K562 (cell line): ENCODE data around the gene EXOSC2. TPM values are rescaled to one million over a fixed set of nuclear protein-coding genes. Genes with fewer than 3 reads are reported as not detected.

ENCODE experiments used
- ATAC-seq: fragments of 200-7000 bp; cut with Tn5 transposase; 3 replicates; pipeline ENCODE4 v1.9.1; 2020; ENCODE audit warnings: moderate library complexity
- BruUV-seq: library from RNA; stranded (reverse); fragments of 400-500 nt; replicated peaks from 2 replicates; lab custom pipeline; 2021; lab: Mats Ljungman, UMichigan
- CTCF ChIA-PET: fragments of 300-600 bp; formaldehyde crosslinking; extraction: SDS; loops from one replicate; lab custom pipeline; 2021; ENCODE audit warnings: low intra/inter-chr PET ratio; lab: Yijun Ruan, JAX
- POLR2A ChIA-PET: fragments of 300-600, 350-650 bp; sonication (Branson Sonifier 250); formaldehyde crosslinking; extraction: SDS; loops from one replicate; lab custom pipeline; 2021; ENCODE audit warnings: antibody characterized with exemption, inconsistent platforms; lab: Yijun Ruan, JAX
- DNase-seq, 4 experiments: peaks; one replicate each; pipeline versions ENCODE4 v3.0.0 to v3.0.0-alpha.2; 2011 to 2018; ENCODE audit warnings: low spot score in 3 of 4, mixed read lengths in 3 of 4; ENCODE audit errors: extremely low read depth in 1 of 4
- FAIRE-seq: peaks from 2 replicates; lab custom pipeline; 2011; peaks lifted over from hg19 to GRCh38; lab: Jason Lieb, UNC
- H2AFZ ChIP-seq: 2 replicates; pipeline ENCODE4 v1.6.0; 2011; ENCODE audit warnings: low read depth, low read length, control low read depth, inconsistent platforms
- H3K27ac ChIP-seq: fragments of 200-600 bp; 3 replicates; pipeline ENCODE4 v1.8.0; 2011; ENCODE audit warnings: low read depth, mild to moderate bottlenecking, control low read depth, inconsistent platforms, low read length, moderate library complexity, mixed read lengths; ENCODE audit errors: extremely low read depth
- H3K27me3 ChIP-seq, 2 experiments: fragments of 300-600 bp in 1 of 2; 2 replicates in 1 of 2; 3 replicates in 1 of 2; pipeline versions ENCODE4 v1.6.0 to v1.8.0; 2011; ENCODE audit warnings: inconsistent platforms in 2 of 2, low read length in 2 of 2, mild to moderate bottlenecking in 1 of 2, mixed read lengths in 1 of 2, moderate library complexity in 1 of 2; ENCODE audit not compliant: control insufficient read depth in 2 of 2, insufficient read depth in 2 of 2
- H3K36me3 ChIP-seq: fragments of 300-600 bp; 3 replicates; pipeline ENCODE4 v1.8.0; 2011; ENCODE audit warnings: mild to moderate bottlenecking, low read length, inconsistent platforms; ENCODE audit not compliant: control insufficient read depth, insufficient read depth
- H3K4me1 ChIP-seq, 2 experiments: fragments of 200-600 bp in 1 of 2; replicated peaks in 1 of 2; 2 replicates in 1 of 2; 3 replicates in 1 of 2; pipeline versions ENCODE4 v1.5.1 to v1.8.0; 2011; ENCODE audit warnings: inconsistent platforms in 2 of 2, low read length in 2 of 2, mild to moderate bottlenecking in 1 of 2, mixed read lengths in 1 of 2, moderate library complexity in 1 of 2; ENCODE audit not compliant: control insufficient read depth in 2 of 2, insufficient read depth in 2 of 2
- H3K4me2 ChIP-seq: 2 replicates; pipeline ENCODE4 v1.6.1; 2011; ENCODE audit warnings: low read length, control low read depth, inconsistent platforms, mixed read lengths; ENCODE audit not compliant: insufficient read depth
- H3K4me3 ChIP-seq: fragments of 200-600 bp; sonication (generic), shearing (Covaris generic); 2 replicates; pipeline ENCODE4 v1.5.1; 2016; ENCODE audit warnings: control low read depth, inconsistent platforms
- H3K79me2 ChIP-seq: fragments of 200-600 bp; 3 replicates; pipeline ENCODE4 v1.8.0; 2011; ENCODE audit warnings: low read length, inconsistent platforms; ENCODE audit not compliant: control insufficient read depth, insufficient read depth
- H3K9ac ChIP-seq, 2 experiments: 2 replicates each; pipeline versions ENCODE4 v1.6.0 to v1.6.1; 2011; ENCODE audit warnings: low read depth in 2 of 2, low read length in 2 of 2, control low read depth in 1 of 2, inconsistent platforms in 1 of 2, mild to moderate bottlenecking in 1 of 2, mixed read lengths in 1 of 2; ENCODE audit not compliant: insufficient read depth in 1 of 2
- H3K9me1 ChIP-seq: one replicate; pipeline ENCODE4 v1.6.0; 2011; ENCODE audit warnings: inconsistent platforms, mild to moderate bottlenecking, low read length, moderate library complexity; ENCODE audit not compliant: control insufficient read depth, insufficient read depth
- H3K9me3 ChIP-seq: replicated peaks from 2 replicates; pipeline ENCODE4 v1.5.1; 2011; ENCODE audit warnings: low read depth, low read length, inconsistent platforms; ENCODE audit not compliant: control insufficient read depth, insufficient read depth
- H4K20me1 ChIP-seq: replicated peaks from 2 replicates; pipeline ENCODE4 v1.6.1; 2011; ENCODE audit warnings: low read length, inconsistent platforms, mixed read lengths; ENCODE audit not compliant: control insufficient read depth, insufficient read depth
- ARHGAP35 ChIP-seq: fragments of 450-650 bp; IDR thresholded peaks from 2 replicates; pipeline ENCODE4 v1.6.1; 2018; ENCODE audit not compliant: partially characterized antibody
- BRCA1 ChIP-seq, 2 experiments: fragments of 450-650 bp in 1 of 2; sonication (generic) in 1 of 2; formaldehyde crosslinking in 1 of 2; IDR thresholded peaks; 2 replicates each; pipeline versions ENCODE4 v1.5.0 to v1.6.1; 2017 to 2020; ENCODE audit warnings: mild to moderate bottlenecking in 1 of 2, missing genetic modification reagents in 1 of 2
- CEBPB ChIP-seq: fragments of 450-650 bp; IDR thresholded peaks from 2 replicates; pipeline ENCODE4 v1.6.1; 2016; ENCODE audit warnings: missing genetic modification characterization, missing compliant biosample characterization
- FOXP1 ChIP-seq: sonication (generic); formaldehyde crosslinking; IDR thresholded peaks from 2 replicates; pipeline ENCODE4 v1.8.0; 2022; ENCODE audit warnings: mild to moderate bottlenecking, missing genetic modification reagents
- HEY1 ChIP-seq: fragments of 250-450 bp; sonication (Bioruptor Pico); IDR thresholded peaks from 2 replicates; pipeline ENCODE4 v1.5.0; 2020; ENCODE audit warnings: mild to moderate bottlenecking, moderate library complexity, borderline replicate concordance
- MEIS2 ChIP-seq: fragments of 450-650 bp; IDR thresholded peaks from 2 replicates; pipeline ENCODE4 v1.6.1; 2014; ENCODE audit warnings: mild to moderate bottlenecking; ENCODE audit not compliant: partially characterized antibody
- PHF8 ChIP-seq: fragments of 200-600 bp; sonication (generic); IDR thresholded peaks from 2 replicates; pipeline ENCODE4 v1.6.1; 2012; ENCODE audit warnings: mixed run types, mild to moderate bottlenecking, inconsistent platforms, low read length, moderate library complexity, borderline replicate concordance
- PRMT5 ChIP-seq: sonication (generic); formaldehyde crosslinking; IDR thresholded peaks from 2 replicates; pipeline ENCODE4 v1.5.0; 2020; ENCODE audit warnings: missing genetic modification reagents
- RBBP5 ChIP-seq: fragments of 200-600 bp; sonication (generic); IDR thresholded peaks from 2 replicates; pipeline ENCODE4 v1.6.1; 2012; ENCODE audit warnings: borderline replicate concordance, mild to moderate bottlenecking, low read length, control low read depth, inconsistent platforms; ENCODE audit not compliant: insufficient read depth, poor library complexity, severe bottlenecking
- RBM25 ChIP-seq: fragments of 200-400 bp; formaldehyde crosslinking; IDR thresholded peaks from 2 replicates; pipeline ENCODE4 v1.6.1; 2018; ENCODE audit warnings: low read length, low read depth, moderate library complexity; ENCODE audit not compliant: severe bottlenecking
- ZC3H8 ChIP-seq: fragments of 450-650 bp; IDR thresholded peaks from 2 replicates; pipeline ENCODE4 v1.6.1; 2017
- ZNF212 ChIP-seq: fragments of 450-650 bp; formaldehyde crosslinking; IDR thresholded peaks from 2 replicates; pipeline ENCODE4 v1.4.0; 2020; ENCODE audit warnings: mild to moderate bottlenecking
- ZNF253 ChIP-seq: fragments of 250-450 bp; sonication (Bioruptor Pico); conservative IDR thresholded peaks from 2 replicates; pipeline ENCODE4 v1.6.1; 2021; ENCODE audit warnings: mild to moderate bottlenecking
- ZNF561 ChIP-seq: fragments of 450-650 bp; formaldehyde crosslinking; conservative IDR thresholded peaks from 2 replicates; pipeline ENCODE4 v1.4.0; 2020; ENCODE audit warnings: mild to moderate bottlenecking, moderate library complexity
- WGBS: fragments of 100-300 bp; shearing (Covaris generic); methylation state at CpG from one replicate; pipeline ENCODE4 v1.1.6; 2016; ENCODE audit warnings: low coverage, mixed read lengths; ENCODE audit not compliant: insufficient coverage; ENCODE audit errors: missing lambda C conversion rate; 5-methylcytosine and 5-hydroxymethylcytosine counted together
- in situ Hi-C: fragments of 300-500 bp; cut with MboI; formaldehyde crosslinking; loops from 4 replicates; pipeline ENCODE4 v1.15.0; 2018; ENCODE audit warnings: inconsistent platforms, mixed read lengths
- intact Hi-C: fragments of 100-400 bp; cut with micrococcal nuclease; formaldehyde crosslinking; loops from 2 replicates; pipeline ENCODE4 v1.14.2; 2022
- polyA plus RNA-seq, 8 experiments: library from polyadenylated mRNA; depleted of rRNA in 4 of 8; stranded (reverse) in 5 of 8; unstranded in 3 of 8; fragments of >200 nt; fragmentation: Nextera tagmentation in 2 of 8; fragmentation: Illumina TruSeq in 1 of 8; extraction: Ambion mirVana in 2 of 8; extraction: Trizol in 1 of 8; gene quantifications; 2 replicates each; pipeline versions ENCODE4 v1.2.1 to v1.2.3, GENCODE V29; 2011 to 2014; ENCODE audit warnings: inconsistent platforms in 1 of 8, missing spikeins in 1 of 8
- total RNA-seq, 7 experiments: library from RNA; depleted of rRNA in 6 of 7; stranded (reverse); fragments of >200 nt in 6 of 7; fragmentation: Illumina TruSeq in 2 of 7; extraction: Trizol in 2 of 7; gene quantifications; 2 replicates each; pipeline versions ENCODE4 v1.2.1 to v1.2.3, GENCODE V29; 2011 to 2021; ENCODE audit warnings: low replicate concordance in 1 of 7
- TF ChIP-seq, protein P1 (sequence below): fragments of 250-450 bp; sonication (Bioruptor Pico); IDR thresholded peaks from 2 replicates; pipeline ENCODE4 v1.5.0; 2021; ENCODE audit warnings: mild to moderate bottlenecking, moderate library complexity

Gene EXOSC2
- total and polyA plus RNA-seq, 9 of the 15 experiments (the other 6 are each of a cell fraction or from before 2014, with no cell fraction given), result 46.0 to 101 (median 77.6) TPM

DNA sequence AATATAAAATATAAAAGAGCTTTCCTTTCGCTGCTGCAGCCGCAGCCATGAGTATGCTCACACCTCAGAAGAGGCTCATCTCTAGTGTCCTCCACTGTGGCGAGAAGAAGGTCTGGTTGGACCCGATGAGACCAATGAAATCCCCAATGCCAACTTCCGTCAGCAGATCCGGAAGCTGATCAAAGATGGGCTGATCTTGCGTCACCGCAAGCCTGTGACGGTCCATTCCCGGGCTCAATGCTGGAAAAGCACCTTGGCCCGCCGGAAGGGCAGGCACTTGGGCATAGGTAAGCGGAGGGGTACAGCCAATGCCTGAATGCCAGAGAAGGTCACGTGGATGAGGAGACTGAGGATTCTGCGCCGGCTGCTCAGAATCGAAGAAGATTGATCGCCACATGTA, 41.8 kb upstream of the EXOSC2 start:
- in situ Hi-C loops, result no loop called here
- POLR2A ChIA-PET, result no interaction called here

DNA sequence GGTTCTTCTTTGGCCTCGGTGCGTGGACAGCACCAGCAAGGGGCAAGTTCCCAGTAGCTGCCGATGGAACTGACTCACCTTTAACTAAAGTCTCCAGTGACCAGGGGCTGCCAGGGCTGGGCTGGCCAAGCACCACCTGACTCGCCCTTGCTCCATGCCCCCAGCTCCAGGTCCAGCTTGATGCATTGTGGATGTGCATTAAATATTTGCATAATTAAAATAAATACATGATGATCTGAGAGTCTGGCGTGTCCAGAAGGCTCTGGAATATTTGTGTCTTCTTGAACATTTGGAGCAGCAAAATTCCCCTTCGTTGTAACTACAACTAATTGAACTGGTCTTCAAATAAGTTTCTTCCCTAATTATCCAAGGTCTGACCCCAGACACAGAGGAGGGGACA, 38.7 kb upstream of the EXOSC2 start:
- ChIA-PET CTCF (no interaction called here), POLR2A (interaction anchor here (1.5 kb wide), 1 partner anchor 13 kb away, joined by 4 read pairs; no protein-coding TSS in a partner anchor)

More for the DNA sequence above, 41.8 kb upstream of the EXOSC2 start:
- Histone ChIP-seq H3K36me3 (no peaks in the 10 kb centered on the region), H3K9ac (no peak overlapping the region), H3K27me3 (peaks cover 25 to 43% of the 10 kb centered on the region in 2 experiments), H3K4me1 (no peaks in the 10 kb centered on the region; a peak in 1 of 5 replicates), H3K27ac (no peak overlapping the region), H2AFZ (no peak overlapping the region), H3K79me2 (no peaks in the 10 kb centered on the region), H3K4me3 (no peak overlapping the region), H4K20me1 (no peaks in the 10 kb centered on the region), H3K9me1 (no peaks in the 10 kb centered on the region), H3K9me3 (no peaks in the 10 kb centered on the region; the same call in 1 of the 2 replicates), H3K4me2 (no peak overlapping the region)
- no TSS peak for BruUV-seq
- no peak for FAIRE-seq
- TF ChIP-seq ARHGAP35, result no peak
- TF ChIP-seq ZNF561 (CRISPR knock-in tag), result no peak
- TF ChIP-seq CEBPB (tag), result 0 out of 2 replicates have a peak, but pooled peaks have one; percentile 9
- TF ChIP-seq PRMT5 (CRISPR knock-in tag), result no peak
- TF ChIP-seq MEIS2, result no peak
- ATAC-seq, result no peak
- no peak for DNase-seq
- CTCF ChIA-PET, result no interaction called here
- 46% methylated on average over 16 of the region's 18 CpGs for WGBS
- intact Hi-C loops, result no loop called here

More for the DNA sequence above, 38.7 kb upstream of the EXOSC2 start:
- Histone ChIP-seq H3K36me3 (no peaks in the 10 kb centered on the region), H3K4me2 (no peak overlapping the region), H2AFZ (no peak overlapping the region), H3K79me2 (no peaks in the 10 kb centered on the region), H3K4me1 (peaks cover 0 to 9% of the 10 kb centered on the region in 2 experiments; a peak in 2 of 5 replicates), H3K9me3 (no peaks in the 10 kb centered on the region), H3K9me1 (no peaks in the 10 kb centered on the region), H3K4me3 (no peak overlapping the region), H3K9ac (no peak overlapping the region), H3K27me3 (peaks cover 44 to 70% of the 10 kb centered on the region in 2 experiments), H4K20me1 (no peaks in the 10 kb centered on the region; the same call in 1 of the 2 replicates), H3K27ac (no peak overlapping the region)
- intact Hi-C loops (no loop called here), in situ Hi-C loops (no loop called here)
- FAIRE-seq (no peak), DNase-seq (no peak), ATAC-seq (no peak)
- no peak for TF ChIP-seq RBBP5
- TF ChIP-seq PHF8, result no peak
- TF ChIP-seq FOXP1 (CRISPR knock-in tag), result no peak
- no peak for TF ChIP-seq HEY1
- TF ChIP-seq, protein P1, sequence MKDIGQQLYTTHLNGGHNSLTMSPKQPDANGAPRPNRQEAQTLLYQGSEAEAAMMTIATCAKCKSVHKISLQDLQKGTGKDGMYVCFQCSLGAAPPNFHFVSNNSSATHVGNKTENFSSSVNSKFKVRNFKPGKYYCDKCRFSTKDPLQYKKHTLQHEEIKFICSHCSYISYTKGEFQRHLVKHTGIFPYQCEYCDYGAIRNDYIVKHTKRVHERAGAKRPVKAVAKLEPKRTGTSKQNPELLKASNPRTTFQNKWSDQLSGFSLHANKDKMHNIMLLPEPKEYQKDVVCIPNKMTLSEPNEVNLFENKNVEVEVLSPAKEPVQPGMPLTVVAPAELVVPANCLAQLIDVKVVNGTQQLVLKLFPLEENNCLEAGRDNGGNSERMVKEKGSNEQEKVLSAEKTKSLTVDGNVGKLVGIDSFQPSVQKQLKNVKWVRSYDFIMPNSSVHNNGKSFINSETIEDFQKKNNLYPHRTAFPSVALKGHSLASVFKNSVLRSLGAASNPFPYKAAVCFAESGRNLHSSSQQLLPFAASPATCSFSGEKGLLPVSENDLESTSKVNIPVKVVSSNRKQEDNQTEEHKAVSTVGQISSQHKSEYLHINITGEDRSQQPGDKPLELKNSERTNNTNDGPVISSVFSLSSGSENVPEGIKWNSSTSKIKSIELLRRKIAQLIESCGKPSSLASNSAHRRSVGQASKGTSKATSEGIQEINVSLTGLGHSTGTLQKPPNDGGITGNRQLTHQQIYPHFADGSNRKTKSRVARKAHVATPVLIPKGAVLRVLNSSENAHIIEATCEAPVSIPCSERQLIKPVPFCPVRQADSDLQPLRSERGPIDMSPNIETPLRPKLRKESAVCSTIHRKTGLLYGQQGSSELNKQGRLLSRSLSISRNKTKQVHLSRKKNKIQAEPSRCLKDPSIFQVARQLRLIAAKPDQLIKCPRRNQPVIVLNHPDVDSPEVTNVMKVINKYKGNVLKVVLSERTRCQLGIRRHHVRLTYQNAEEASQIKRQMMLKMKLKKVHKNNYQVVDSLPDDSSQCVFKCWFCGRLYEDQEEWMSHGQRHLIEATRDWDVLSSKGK (CRISPR knock-in tag), result no peak
- no peak for TF ChIP-seq BRCA1 (IDR thresholded peaks at IDR 0.05)
- no peak for TF ChIP-seq BRCA1 (CRISPR knock-in tag; IDR thresholded peaks at IDR 0.05)
- no peak for TF ChIP-seq ZNF253
- no peak for TF ChIP-seq ZNF212
- no peak for TF ChIP-seq RBM25
- no peak for TF ChIP-seq ZC3H8
- BruUV-seq, result no TSS peak
- 1% methylated on average over 6 of the region's 6 CpGs for WGBS
